HCT116 (cell line): ENCODE data around the gene C3orf20. TPM values are rescaled to one million over a fixed set of nuclear protein-coding genes. Genes with fewer than 3 reads are reported as not detected.

ENCODE experiments used
- ATAC-seq: fragments of 200-7000 bp; cut with Tn5 transposase; 2 replicates; pipeline ENCODE4 v1.9.1; 2020; ENCODE audit warnings: mild to moderate bottlenecking, moderate library complexity
- BruUV-seq: library from RNA; stranded (reverse); fragments of 400-500 nt; replicated peaks from 2 replicates; lab custom pipeline; 2021; lab: Mats Ljungman, UMichigan
- CTCF ChIA-PET: fragments of 300-600 bp; sonication (Branson Sonifier 250); formaldehyde crosslinking; loops from one replicate; lab custom pipeline; 2021; ENCODE audit warnings: antibody characterized with exemption; lab: Charles Lee
- POLR2A ChIA-PET: fragments of 300-600, 350-600 bp; sonication (Branson Sonifier 250); formaldehyde crosslinking; loops from one replicate; lab custom pipeline; 2021; ENCODE audit warnings: antibody characterized with exemption; lab: Charles Lee
- RAD21 ChIA-PET, 2 experiments: fragments of 300-600 bp; sonication (Branson Sonifier 250); formaldehyde crosslinking; loops; one replicate each; lab custom pipeline; 2023; ENCODE audit warnings: low total read pairs in 2 of 2; ENCODE audit not compliant: uncharacterized antibody in 2 of 2, unreplicated experiment in 2 of 2, low non-redundant PET in 1 of 2; lab: Charles Lee
- DNase-seq: peaks from one replicate; pipeline ENCODE4 v3.0.0-alpha.2; 2010; ENCODE audit warnings: low read depth, low spot score
- H2AFZ ChIP-seq: fragments of 200-600 bp; shearing (Covaris generic), sonication (generic); 2 replicates; pipeline ENCODE4 v1.6.1; 2017; ENCODE audit warnings: low read depth, mixed run types, mixed read lengths, antibody characterized with exemption, low read length; ENCODE audit not compliant: poor library complexity, severe bottlenecking
- H3K27ac ChIP-seq: 2 replicates; pipeline ENCODE4 v1.5.1; 2012; ENCODE audit warnings: low read depth, low read length
- H3K27me3 ChIP-seq: fragments of 200-600 bp; sonication (generic); 2 replicates; pipeline ENCODE4 v1.6.1; 2016; ENCODE audit warnings: mixed run types, low read length, mixed read lengths; ENCODE audit not compliant: insufficient read depth
- H3K36me3 ChIP-seq, 2 experiments: fragments of 200-500 bp in 1 of 2; fragments of 200-600 bp in 1 of 2; sonication (Bioruptor generic) in 1 of 2; sonication (generic) in 1 of 2; 2 replicates each; pipeline versions ENCODE4 v1.5.1 to v1.6.1; 2014 to 2016; ENCODE audit warnings: low read length in 2 of 2, inconsistent platforms in 1 of 2, mixed read lengths in 1 of 2, mixed run types in 1 of 2; ENCODE audit not compliant: insufficient read depth in 2 of 2, control insufficient read depth in 1 of 2
- H3K4me1 ChIP-seq, 2 experiments: fragments of 200-600 bp in 1 of 2; sonication (generic) in 1 of 2; 2 replicates each; pipeline versions ENCODE4 v1.5.1 to v1.6.1; 2012 to 2017; ENCODE audit warnings: low read length in 2 of 2, inconsistent platforms in 1 of 2, mild to moderate bottlenecking in 1 of 2, mixed read lengths in 1 of 2, mixed run types in 1 of 2, moderate library complexity in 1 of 2; ENCODE audit not compliant: insufficient read depth in 2 of 2, control insufficient read depth in 1 of 2
- H3K4me2 ChIP-seq: fragments of 200-600 bp; sonication (generic); 2 replicates; pipeline ENCODE4 v1.6.1; 2017; ENCODE audit warnings: mixed run types, low read length, mixed read lengths
- H3K4me3 ChIP-seq, 2 experiments: fragments of 200-600 bp in 1 of 2; sonication (generic) in 1 of 2; replicated peaks in 1 of 2; 2 replicates each; pipeline ENCODE4 v1.5.1; 2011 to 2016; ENCODE audit warnings: low read length in 2 of 2, control low read depth in 1 of 2, low read depth in 1 of 2, mild to moderate bottlenecking in 1 of 2, mixed read lengths in 1 of 2, mixed run types in 1 of 2
- H3K79me2 ChIP-seq: fragments of 200-600 bp; sonication (generic); 2 replicates; pipeline ENCODE4 v1.6.1; 2017; ENCODE audit warnings: mild to moderate bottlenecking, mixed run types, low read length, moderate library complexity, mixed read lengths; ENCODE audit not compliant: insufficient read depth
- H3K9ac ChIP-seq: fragments of 200-600 bp; sonication (generic); 2 replicates; pipeline ENCODE4 v1.6.1; 2016; ENCODE audit warnings: low read length, mixed read lengths
- H3K9me2 ChIP-seq: fragments of 200-600 bp; sonication (generic), shearing (Covaris generic); 2 replicates; pipeline ENCODE4 v1.6.1; 2017; ENCODE audit warnings: mixed run types, mild to moderate bottlenecking, moderate library complexity; ENCODE audit not compliant: insufficient read depth
- H3K9me3 ChIP-seq, 2 experiments: fragments of 200-500 bp in 1 of 2; fragments of 200-600 bp in 1 of 2; sonication (Bioruptor generic) in 1 of 2; sonication (generic) in 1 of 2; 2 replicates each; pipeline ENCODE4 v1.6.1; 2014 to 2017; ENCODE audit warnings: low read length in 2 of 2, mixed read lengths in 2 of 2, inconsistent platforms in 1 of 2, low read depth in 1 of 2, mild to moderate bottlenecking in 1 of 2, mixed run types in 1 of 2, moderate library complexity in 1 of 2; ENCODE audit not compliant: control insufficient read depth in 1 of 2, insufficient read depth in 1 of 2
- H4K20me1 ChIP-seq: fragments of 200-600 bp; sonication (generic), shearing (Covaris generic); 2 replicates; pipeline ENCODE4 v1.6.1; 2017; ENCODE audit warnings: mixed run types, mild to moderate bottlenecking, moderate library complexity; ENCODE audit not compliant: insufficient read depth
- CEBPB ChIP-seq: IDR thresholded peaks from 2 replicates; pipeline ENCODE4 v1.6.1; 2012; ENCODE audit warnings: low read depth
- EGR1 ChIP-seq: IDR thresholded peaks from 2 replicates; pipeline ENCODE4 v1.6.1; 2012; ENCODE audit warnings: low read depth
- ELF1 ChIP-seq: IDR thresholded peaks from 2 replicates; pipeline ENCODE4 v1.6.1; 2012; ENCODE audit warnings: low read depth, borderline replicate concordance
- EZH2 ChIP-seq: fragments of 200-600 bp; sonication (generic); IDR thresholded peaks from 2 replicates; pipeline ENCODE4 v1.6.1; 2017; ENCODE audit warnings: antibody characterized with exemption, mixed run types
- EZH2phosphoT487 ChIP-seq: fragments of 200-600 bp; IDR thresholded peaks from 2 replicates; pipeline ENCODE4 v1.6.1; 2018; ENCODE audit warnings: antibody characterized with exemption, borderline replicate concordance
- FOSL1 ChIP-seq: IDR thresholded peaks from 2 replicates; pipeline ENCODE4 v1.6.1; 2012; ENCODE audit warnings: low read depth
- JUND ChIP-seq: IDR thresholded peaks from 2 replicates; pipeline ENCODE4 v1.6.1; 2012
- POLR2A ChIP-seq: IDR thresholded peaks from 2 replicates; pipeline ENCODE4 v1.7.0; 2011; ENCODE audit warnings: borderline replicate concordance; ENCODE audit not compliant: insufficient read depth, insufficient read length; ENCODE audit errors: extremely low read depth
- POLR2AphosphoS5 ChIP-seq: IDR thresholded peaks from 2 replicates; pipeline ENCODE4 v1.6.1; 2011; ENCODE audit warnings: mild to moderate bottlenecking, low read depth, low read length, moderate library complexity
- RAD21 ChIP-seq: IDR thresholded peaks from 2 replicates; pipeline ENCODE4 v1.6.1; 2012; ENCODE audit warnings: low read depth, mild to moderate bottlenecking
- SIN3A ChIP-seq: IDR thresholded peaks from 2 replicates; pipeline ENCODE4 v1.6.1; 2012; ENCODE audit warnings: low read depth
- SRF ChIP-seq: IDR thresholded peaks from 2 replicates; pipeline ENCODE4 v1.6.1; 2012; ENCODE audit warnings: low read depth
- TCF7L2 ChIP-seq: IDR thresholded peaks from 2 replicates; pipeline ENCODE4 v1.7.0; 2011; ENCODE audit warnings: borderline replicate concordance, inconsistent platforms; ENCODE audit not compliant: insufficient read depth, insufficient read length; ENCODE audit errors: extremely low read depth
- YY1 ChIP-seq: IDR thresholded peaks from 2 replicates; pipeline ENCODE4 v1.6.1; 2011; ENCODE audit warnings: low read length, low read depth, moderate library complexity, mild to moderate bottlenecking; ENCODE audit not compliant: insufficient replicate concordance; ENCODE audit errors: extremely low read depth
- ZNF274 ChIP-seq: fragments of 200-500 bp; sonication (Bioruptor generic); IDR thresholded peaks from 2 replicates; pipeline ENCODE4 v1.6.1; 2014; ENCODE audit warnings: mild to moderate bottlenecking, low read depth, low read length, inconsistent platforms
- intact Hi-C: fragments of 100-400 bp; cut with micrococcal nuclease; formaldehyde crosslinking; loops from 2 replicates; pipeline ENCODE4 v1.10.0; 2022
- total RNA-seq: library from RNA; stranded (reverse); gene quantifications from one replicate; pipeline ENCODE4 v1.2.1, GENCODE V29; 2021; ENCODE audit not compliant: unreplicated experiment
- TF ChIP-seq, protein P1 (sequence below): IDR thresholded peaks from 2 replicates; pipeline ENCODE4 v1.6.1; 2012; ENCODE audit warnings: low read depth
- TF ChIP-seq, protein P2 (sequence below): IDR thresholded peaks from 2 replicates; pipeline ENCODE4 v1.6.1; 2012
- TF ChIP-seq, protein P3 (sequence below): IDR thresholded peaks from 2 replicates; pipeline ENCODE4 v1.6.1; 2012

C3orf20 gene
- total RNA-seq, 1 experiment from 2014 or later = 0.20 TPM

- TF ChIP-seq, protein P1, sequence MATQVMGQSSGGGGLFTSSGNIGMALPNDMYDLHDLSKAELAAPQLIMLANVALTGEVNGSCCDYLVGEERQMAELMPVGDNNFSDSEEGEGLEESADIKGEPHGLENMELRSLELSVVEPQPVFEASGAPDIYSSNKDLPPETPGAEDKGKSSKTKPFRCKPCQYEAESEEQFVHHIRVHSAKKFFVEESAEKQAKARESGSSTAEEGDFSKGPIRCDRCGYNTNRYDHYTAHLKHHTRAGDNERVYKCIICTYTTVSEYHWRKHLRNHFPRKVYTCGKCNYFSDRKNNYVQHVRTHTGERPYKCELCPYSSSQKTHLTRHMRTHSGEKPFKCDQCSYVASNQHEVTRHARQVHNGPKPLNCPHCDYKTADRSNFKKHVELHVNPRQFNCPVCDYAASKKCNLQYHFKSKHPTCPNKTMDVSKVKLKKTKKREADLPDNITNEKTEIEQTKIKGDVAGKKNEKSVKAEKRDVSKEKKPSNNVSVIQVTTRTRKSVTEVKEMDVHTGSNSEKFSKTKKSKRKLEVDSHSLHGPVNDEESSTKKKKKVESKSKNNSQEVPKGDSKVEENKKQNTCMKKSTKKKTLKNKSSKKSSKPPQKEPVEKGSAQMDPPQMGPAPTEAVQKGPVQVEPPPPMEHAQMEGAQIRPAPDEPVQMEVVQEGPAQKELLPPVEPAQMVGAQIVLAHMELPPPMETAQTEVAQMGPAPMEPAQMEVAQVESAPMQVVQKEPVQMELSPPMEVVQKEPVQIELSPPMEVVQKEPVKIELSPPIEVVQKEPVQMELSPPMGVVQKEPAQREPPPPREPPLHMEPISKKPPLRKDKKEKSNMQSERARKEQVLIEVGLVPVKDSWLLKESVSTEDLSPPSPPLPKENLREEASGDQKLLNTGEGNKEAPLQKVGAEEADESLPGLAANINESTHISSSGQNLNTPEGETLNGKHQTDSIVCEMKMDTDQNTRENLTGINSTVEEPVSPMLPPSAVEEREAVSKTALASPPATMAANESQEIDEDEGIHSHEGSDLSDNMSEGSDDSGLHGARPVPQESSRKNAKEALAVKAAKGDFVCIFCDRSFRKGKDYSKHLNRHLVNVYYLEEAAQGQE = no peak
- no peak for TF ChIP-seq EZH2phosphoT487
- no peak for TF ChIP-seq SRF
- no peak for TF ChIP-seq TCF7L2
- TF ChIP-seq, protein P2, sequence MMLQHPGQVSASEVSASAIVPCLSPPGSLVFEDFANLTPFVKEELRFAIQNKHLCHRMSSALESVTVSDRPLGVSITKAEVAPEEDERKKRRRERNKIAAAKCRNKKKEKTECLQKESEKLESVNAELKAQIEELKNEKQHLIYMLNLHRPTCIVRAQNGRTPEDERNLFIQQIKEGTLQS = no peak
- TF ChIP-seq ZNF274 = no peak
- no peak for TF ChIP-seq ELF1
- no peak for TF ChIP-seq CEBPB
These were observed 17.4 kb upstream of the C3orf20 start (continued) for GRCh38 chr3:14657579-14657978.

- Histone ChIP-seq H3K79me2 (peaks cover 12% of the 10 kb centered on the region), H3K9ac (no peak overlapping the region), H3K4me1 (no peaks in the 10 kb centered on the region), H4K20me1 (no peaks in the 10 kb centered on the region), H3K27me3 (no peaks in the 10 kb centered on the region), H3K4me3 (no peak overlapping the region), H2AFZ (no peak overlapping the region), H3K9me3 (no peaks in the 10 kb centered on the region), H3K4me2 (no peak overlapping the region), H3K9me2 (no peaks in the 10 kb centered on the region), H3K27ac (no peak overlapping the region), H3K36me3 (peaks cover 65 to 67% of the 10 kb centered on the region in 2 experiments)
- RAD21 ChIA-PET = no interaction called here
- DNase-seq (no peak), ATAC-seq (no peak)
- BruUV-seq = no TSS peak
- POLR2A ChIA-PET = no interaction called here
- intact Hi-C loops = no loop called here
- CTCF ChIA-PET = no interaction called here
- TF ChIP-seq EZH2 (no peak), SRF (no peak), EZH2phosphoT487 (no peak), CEBPB (no peak), JUND (no peak), EGR1 (no peak), FOSL1 (no peak), POLR2AphosphoS5 (no peak), RAD21 (no peak), SIN3A (no peak), POLR2A (no peak), ELF1 (no peak), YY1 (no peak), ZNF274 (no peak)
- TF ChIP-seq, protein P1 = no peak
- TF ChIP-seq, protein P3, sequence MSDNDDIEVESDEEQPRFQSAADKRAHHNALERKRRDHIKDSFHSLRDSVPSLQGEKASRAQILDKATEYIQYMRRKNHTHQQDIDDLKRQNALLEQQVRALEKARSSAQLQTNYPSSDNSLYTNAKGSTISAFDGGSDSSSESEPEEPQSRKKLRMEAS = no peak
These were observed 16.0 kb upstream of the C3orf20 start for GRCh38 chr3:14658978-14659377.
